ENCODE measurements around the gene KIRREL3.

Gene KIRREL3

GRCh38 chr11:126500981-126501380 is 499.6 kb downstream of the KIRREL3 start:
- H3K27ac ChIP-seq, result no peak overlapping the region

GRCh38 chr11:126499131-126499752 is 501.3 kb downstream of the KIRREL3 start:
- TF ChIP-seq, protein P1, sequence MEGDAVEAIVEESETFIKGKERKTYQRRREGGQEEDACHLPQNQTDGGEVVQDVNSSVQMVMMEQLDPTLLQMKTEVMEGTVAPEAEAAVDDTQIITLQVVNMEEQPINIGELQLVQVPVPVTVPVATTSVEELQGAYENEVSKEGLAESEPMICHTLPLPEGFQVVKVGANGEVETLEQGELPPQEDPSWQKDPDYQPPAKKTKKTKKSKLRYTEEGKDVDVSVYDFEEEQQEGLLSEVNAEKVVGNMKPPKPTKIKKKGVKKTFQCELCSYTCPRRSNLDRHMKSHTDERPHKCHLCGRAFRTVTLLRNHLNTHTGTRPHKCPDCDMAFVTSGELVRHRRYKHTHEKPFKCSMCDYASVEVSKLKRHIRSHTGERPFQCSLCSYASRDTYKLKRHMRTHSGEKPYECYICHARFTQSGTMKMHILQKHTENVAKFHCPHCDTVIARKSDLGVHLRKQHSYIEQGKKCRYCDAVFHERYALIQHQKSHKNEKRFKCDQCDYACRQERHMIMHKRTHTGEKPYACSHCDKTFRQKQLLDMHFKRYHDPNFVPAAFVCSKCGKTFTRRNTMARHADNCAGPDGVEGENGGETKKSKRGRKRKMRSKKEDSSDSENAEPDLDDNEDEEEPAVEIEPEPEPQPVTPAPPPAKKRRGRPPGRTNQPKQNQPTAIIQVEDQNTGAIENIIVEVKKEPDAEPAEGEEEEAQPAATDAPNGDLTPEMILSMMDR (conservative IDR thresholded peaks at IDR 0.05), result no peak
- TF ChIP-seq ZFX (IDR thresholded peaks at IDR 0.05), result no peak
- no peak overlapping the region for H3K27ac ChIP-seq

More at GRCh38 chr11:126500981-126501380, 499.6 kb downstream of the KIRREL3 start:
- no peak for TF ChIP-seq ZFX (IDR thresholded peaks at IDR 0.05)
- TF ChIP-seq, protein P1 (conservative IDR thresholded peaks at IDR 0.05), result no peak

- TF ChIP-seq ZFX (IDR thresholded peaks at IDR 0.05), result no peak
- TF ChIP-seq, protein P1 (conservative IDR thresholded peaks at IDR 0.05), result no peak
- H3K27ac ChIP-seq, result no peak overlapping the region
These were observed 502.3 kb downstream of the KIRREL3 start for GRCh38 chr11:126498281-126498680.

DNA sequence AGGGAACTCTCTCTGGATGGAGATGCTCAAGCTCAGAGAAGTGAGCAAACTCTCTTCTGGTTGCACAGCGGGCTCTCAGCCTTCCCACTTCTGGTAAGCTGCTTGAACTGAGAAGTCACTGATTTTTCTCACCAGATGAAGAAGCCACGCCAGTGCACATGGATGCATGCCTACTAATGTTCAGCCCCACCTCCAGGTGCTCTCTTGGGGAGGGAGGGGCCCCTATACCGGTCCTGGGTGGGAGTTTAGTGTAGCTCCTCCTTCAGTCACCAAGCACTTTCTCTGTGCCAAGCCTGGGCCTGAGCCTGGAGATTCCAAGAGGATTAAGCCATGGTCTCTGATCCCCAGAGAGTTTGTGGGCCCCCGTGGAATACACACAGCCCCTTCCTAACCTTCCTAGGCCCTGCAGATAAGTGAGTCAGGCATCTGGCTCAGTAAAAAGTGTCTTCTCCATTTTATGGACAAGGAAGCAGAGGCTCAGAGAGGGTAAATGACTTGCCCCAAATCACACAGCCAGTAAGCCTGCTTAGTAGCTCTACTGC is 502.9 kb downstream of the KIRREL3 start:
- TF ChIP-seq, protein P1 (conservative IDR thresholded peaks at IDR 0.05), result no peak
- H3K27ac ChIP-seq, result no peak overlapping the region

DNA sequence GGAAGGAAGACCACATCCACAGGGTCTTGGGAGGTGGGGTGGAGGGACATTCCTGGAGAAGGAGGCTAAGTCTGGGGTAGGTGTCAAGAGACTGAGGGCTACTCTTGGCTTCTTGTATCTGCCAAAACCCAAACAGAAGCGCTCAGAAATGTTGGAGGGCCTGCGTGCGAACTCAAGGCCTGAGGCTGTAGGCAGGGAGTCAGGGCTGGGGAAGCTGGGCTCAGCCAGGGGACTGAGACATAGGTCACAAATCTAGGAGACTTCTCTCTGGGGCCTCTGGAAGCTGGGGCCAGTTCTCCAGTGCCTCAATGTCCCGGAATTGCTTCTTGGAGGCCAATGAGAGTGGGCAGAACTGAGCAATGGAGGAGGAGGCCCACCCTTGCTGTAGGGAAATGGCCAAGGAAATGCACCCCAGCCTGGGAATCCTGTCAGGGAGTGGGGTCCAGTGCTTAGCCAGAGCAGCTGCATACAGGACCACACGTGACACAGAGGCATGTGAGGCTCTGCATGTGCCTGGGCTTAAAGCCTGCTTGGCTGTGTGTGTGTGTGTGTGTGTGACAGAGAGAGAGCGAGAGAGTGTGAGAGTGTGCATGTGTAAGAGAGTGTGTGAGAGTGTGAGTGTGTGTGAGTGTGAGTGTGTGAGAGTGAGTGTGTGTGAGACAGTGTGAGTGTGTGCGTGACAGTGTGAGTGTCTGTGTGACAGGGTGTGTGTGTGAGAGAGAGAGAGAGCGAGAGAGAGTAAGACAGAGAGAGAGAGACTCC is 503.8 kb downstream of the KIRREL3 start:
- no peak overlapping the region for H3K27ac ChIP-seq
- TF ChIP-seq ZFX (IDR thresholded peaks at IDR 0.05), result no peak
- TF ChIP-seq, protein P1 (conservative IDR thresholded peaks at IDR 0.05), result no peak

DNA sequence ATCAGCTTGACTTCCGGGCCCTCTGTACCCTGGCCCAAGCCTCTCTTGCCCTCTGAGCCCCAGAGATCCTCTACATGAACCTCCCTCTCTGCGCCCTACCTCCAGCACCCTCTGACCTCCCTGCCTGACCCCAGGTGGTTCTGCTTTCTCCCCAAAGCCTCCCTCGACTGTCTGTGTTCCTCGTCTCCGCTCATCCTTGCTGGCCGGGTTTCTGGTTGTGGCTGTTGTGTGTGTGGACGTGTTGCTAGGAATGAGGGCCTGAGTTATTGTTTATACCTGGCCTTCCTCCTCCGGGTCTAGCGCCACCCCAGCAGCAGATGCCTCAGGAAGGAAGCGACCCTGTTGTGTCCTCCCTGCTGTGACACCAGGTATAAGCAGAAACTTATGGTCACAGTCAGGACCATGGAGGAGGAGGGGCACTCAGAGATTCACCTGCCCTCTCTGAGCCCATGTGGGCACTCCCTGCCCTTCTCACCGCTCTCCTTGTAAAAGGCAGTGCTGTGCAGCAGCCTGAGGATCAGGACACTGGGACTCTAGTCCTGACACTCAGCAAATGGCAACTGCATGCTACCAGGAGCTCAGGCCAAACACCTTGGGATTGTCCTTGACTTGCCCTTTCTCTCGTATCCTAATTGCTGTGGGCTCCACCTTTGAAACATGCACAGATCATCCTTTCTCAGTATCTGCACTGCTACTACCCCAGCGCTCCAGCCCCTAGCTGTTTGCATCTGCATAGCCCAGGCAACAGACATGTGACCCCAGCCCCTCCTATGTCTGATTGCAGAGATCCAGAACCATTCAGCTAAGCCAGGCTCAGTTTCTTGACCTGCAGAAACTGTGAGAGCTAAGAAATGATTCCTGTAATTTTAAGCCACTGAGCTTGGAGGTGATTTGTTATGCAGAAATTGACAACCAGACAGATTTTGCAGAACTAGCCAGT is 505.0 kb downstream of the KIRREL3 start:
- H3K27ac ChIP-seq, result no peak overlapping the region
- no peak for TF ChIP-seq ZFX (IDR thresholded peaks at IDR 0.05)
- TF ChIP-seq, protein P1 (conservative IDR thresholded peaks at IDR 0.05), result no peak
